GM19395 (cell line): ENCODE measurements around the gene HS1BP3.

Experiments
- ATAC-seq: cut with Tn5 transposase; IDR thresholded peaks from one replicate; pipeline ENCODE4 v1.9.1; 2021; ENCODE audit warnings: mild to moderate bottlenecking, moderate library complexity; ENCODE audit not compliant: unreplicated experiment

HS1BP3 gene

GRCh38 chr2:20620271-20620681, 30.6 kb downstream of the HS1BP3 start:
- no peak for ATAC-seq

- ATAC-seq, result no peak
Observed at GRCh38 chr2:20619624-20620024, 31.3 kb downstream of the HS1BP3 start.

- ATAC-seq, result no peak
Observed at GRCh38 chr2:20618886-20619521, 31.9 kb downstream of the HS1BP3 start.

- no peak for ATAC-seq
Observed at GRCh38 chr2:20618468-20618885, 32.4 kb downstream of the HS1BP3 start.

GRCh38 chr2:20617892-20618467, 32.9 kb downstream of the HS1BP3 start:
- no peak for ATAC-seq

- ATAC-seq, result no peak
Observed at GRCh38 chr2:20617081-20617575, 33.8 kb downstream of the HS1BP3 start.

- no peak for ATAC-seq
Observed at GRCh38 chr2:20616341-20616871, 34.5 kb downstream of the HS1BP3 start.

GRCh38 chr2:20615466-20616241, 35.2 kb downstream of the HS1BP3 start:
- no peak for ATAC-seq

- no peak for ATAC-seq
Observed at GRCh38 chr2:20615068-20615465, 35.8 kb downstream of the HS1BP3 start.

- ATAC-seq, result no peak
Observed at GRCh38 chr2:20614201-20615067, 36.5 kb downstream of the HS1BP3 start.

- ATAC-seq, result no peak
Observed at GRCh38 chr2:20612925-20613916, 37.7 kb downstream of the HS1BP3 start.

- no peak for ATAC-seq
Observed at GRCh38 chr2:20611844-20612356, 39.0 kb downstream of the HS1BP3 start.

- ATAC-seq, result no peak
Observed at GRCh38 chr2:20611077-20611843, 39.6 kb downstream of the HS1BP3 start.

GRCh38 chr2:20609995-20610357, 40.9 kb downstream of the HS1BP3 start:
- no peak for ATAC-seq

GRCh38 chr2:20609349-20609994, 41.4 kb downstream of the HS1BP3 start:
- ATAC-seq, result no peak

- no peak for ATAC-seq
Observed at GRCh38 chr2:20608666-20609348, 42.1 kb downstream of the HS1BP3 start.

GRCh38 chr2:20607446-20607845, 43.5 kb downstream of the HS1BP3 start:
- ATAC-seq, result no peak

- ATAC-seq, result no peak
Observed at GRCh38 chr2:20606198-20606597, 44.7 kb downstream of the HS1BP3 start.
